Stimulated activated naive CD8-positive, alpha-beta T cell treated with anti-CD3 and anti-CD28 coated beads, Interleukin-15, amount 100 ng/mL, for 72 hours (primary cell): Measurements from ENCODE around the gene SLC6A3.
"Not testable (repeated sequence)": the region's sequence is repeated elsewhere in the genome, so short reads cannot be mapped to it uniquely, and the experiment has no call there.

Experiments
- ATAC-seq: fragments of 150-1000 bp; cut with Tn5 transposase; 2 replicates; pipeline ENCODE4 v1.10.0; 2021; ENCODE audit warnings: mild to moderate bottlenecking, moderate library complexity
- DNase-seq, 2 donors: peaks; one replicate each; pipeline ENCODE4 v3.0.0; 2021 to 2022
- H3K27ac Mint-ChIP-seq, 2 donors: one replicate each; pipeline ENCODE4 v1.8.0; 2022; ENCODE audit warnings: mild to moderate bottlenecking in 2 of 2, mixed read lengths in 2 of 2, moderate library complexity in 2 of 2
- H3K27me3 Mint-ChIP-seq: one replicate; pipeline ENCODE4 v1.8.0; 2022; ENCODE audit warnings: mixed read lengths
- H3K4me1 Mint-ChIP-seq: one replicate; pipeline ENCODE4 v1.8.0; 2022; ENCODE audit warnings: mild to moderate bottlenecking, mixed read lengths
- H3K4me3 Mint-ChIP-seq, 2 donors: one replicate each; pipeline ENCODE4 v1.8.0; 2022; ENCODE audit warnings: mild to moderate bottlenecking in 2 of 2, mixed read lengths in 2 of 2, moderate library complexity in 1 of 2
- H3K9me3 Mint-ChIP-seq, 2 donors: one replicate each; pipeline ENCODE4 v1.8.0; 2022; ENCODE audit warnings: mixed read lengths in 2 of 2

The SLC6A3 gene

DNA sequence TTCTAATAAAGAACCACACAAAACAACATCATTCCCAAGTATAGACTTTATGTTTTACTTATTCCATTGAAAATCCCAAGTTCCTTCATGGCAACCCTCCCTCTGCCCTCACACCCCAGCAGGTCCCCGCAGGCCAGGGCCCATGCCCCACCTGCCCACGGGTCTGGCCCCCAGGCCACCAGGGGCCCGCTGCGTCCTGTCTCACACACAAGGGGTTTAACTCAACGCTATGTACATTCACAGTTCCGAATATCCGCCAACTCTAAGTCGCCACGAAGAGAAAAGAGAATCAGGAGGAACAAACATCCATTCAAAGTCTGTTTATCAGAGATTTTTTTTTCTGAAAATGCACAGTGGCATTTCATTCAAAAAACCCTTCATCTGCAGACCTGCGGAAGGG is 16.2 kb upstream of the SLC6A3 start:
- no peak for ATAC-seq
- DNase-seq, result no peak
- Mint-ChIP-seq H3K4me3 (no peak overlapping the region), H3K27ac (no peak overlapping the region), H3K4me1 (no peaks in the 10 kb centered on the region), H3K9me3 (peaks cover 14 to 33% of the 10 kb centered on the region in 2 donors), H3K27me3 (no peaks in the 10 kb centered on the region)

DNA sequence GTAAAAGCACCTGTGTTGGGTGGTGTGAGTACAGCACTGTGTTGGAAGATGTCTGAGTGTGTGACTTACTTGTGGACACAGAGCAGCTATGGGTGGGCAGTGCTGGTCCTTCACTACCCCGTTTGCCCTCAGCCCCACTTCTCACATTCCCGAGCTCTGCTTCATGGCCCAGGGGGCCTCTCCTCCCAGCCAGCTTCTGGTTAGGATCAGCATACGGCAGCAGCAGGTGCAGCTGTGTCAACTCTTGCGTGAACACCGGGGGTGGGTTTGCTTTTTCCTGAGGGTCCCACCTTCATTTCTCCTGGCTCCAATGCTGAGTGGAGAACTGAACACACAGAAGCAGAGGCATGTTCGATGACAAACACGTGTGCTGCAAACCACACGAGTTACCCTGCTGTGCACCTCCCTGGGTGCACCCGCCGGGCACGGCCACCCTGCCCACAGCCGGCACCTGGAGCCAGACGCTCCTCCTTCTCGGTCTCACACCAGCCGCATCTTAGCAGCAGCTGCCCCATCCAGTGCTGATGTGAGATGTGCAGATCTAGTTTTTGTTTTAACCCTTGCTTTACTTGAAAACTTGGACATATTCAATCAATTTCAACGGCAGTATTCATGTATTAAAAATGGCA is 14.9 kb upstream of the SLC6A3 start:
- no peak overlapping the region for H3K4me3 Mint-ChIP-seq
- ATAC-seq (no peak), DNase-seq (no peak)
- H3K27me3 Mint-ChIP-seq, result no peaks in the 10 kb centered on the region
- H3K27ac Mint-ChIP-seq, result peak overlapping the region in 1 of 2 donors; percentile 6
- H3K4me1 Mint-ChIP-seq, result no peaks in the 10 kb centered on the region
- peaks cover 15 to 23% of the 10 kb centered on the region in 2 donors for H3K9me3 Mint-ChIP-seq

DNA sequence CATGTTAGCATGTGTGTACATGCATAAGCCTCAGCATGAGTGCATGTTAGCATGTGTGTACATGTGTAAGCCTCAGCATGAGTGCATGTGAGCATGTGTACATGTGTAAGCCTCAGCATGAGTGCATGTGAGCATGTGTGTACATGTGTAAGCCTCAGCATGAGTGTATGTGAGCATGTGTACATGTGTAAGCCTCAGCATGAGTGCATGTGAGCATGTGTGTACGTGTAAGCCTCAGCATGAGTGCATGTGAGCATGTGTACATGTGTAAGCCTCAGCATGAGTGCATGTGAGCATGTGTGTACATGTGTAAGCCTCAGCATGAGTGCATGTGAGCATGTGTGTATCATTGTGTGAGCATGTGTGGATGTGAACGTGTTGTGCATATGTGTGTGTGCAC is 14.2 kb upstream of the SLC6A3 start:
- H3K27ac Mint-ChIP-seq, H3K4me1 Mint-ChIP-seq, ATAC-seq, DNase-seq, H3K4me3 Mint-ChIP-seq, H3K27me3 Mint-ChIP-seq: not testable (repeated sequence)
- peaks cover 18 to 19% of the 10 kb centered on the region in 2 donors for H3K9me3 Mint-ChIP-seq

DNA sequence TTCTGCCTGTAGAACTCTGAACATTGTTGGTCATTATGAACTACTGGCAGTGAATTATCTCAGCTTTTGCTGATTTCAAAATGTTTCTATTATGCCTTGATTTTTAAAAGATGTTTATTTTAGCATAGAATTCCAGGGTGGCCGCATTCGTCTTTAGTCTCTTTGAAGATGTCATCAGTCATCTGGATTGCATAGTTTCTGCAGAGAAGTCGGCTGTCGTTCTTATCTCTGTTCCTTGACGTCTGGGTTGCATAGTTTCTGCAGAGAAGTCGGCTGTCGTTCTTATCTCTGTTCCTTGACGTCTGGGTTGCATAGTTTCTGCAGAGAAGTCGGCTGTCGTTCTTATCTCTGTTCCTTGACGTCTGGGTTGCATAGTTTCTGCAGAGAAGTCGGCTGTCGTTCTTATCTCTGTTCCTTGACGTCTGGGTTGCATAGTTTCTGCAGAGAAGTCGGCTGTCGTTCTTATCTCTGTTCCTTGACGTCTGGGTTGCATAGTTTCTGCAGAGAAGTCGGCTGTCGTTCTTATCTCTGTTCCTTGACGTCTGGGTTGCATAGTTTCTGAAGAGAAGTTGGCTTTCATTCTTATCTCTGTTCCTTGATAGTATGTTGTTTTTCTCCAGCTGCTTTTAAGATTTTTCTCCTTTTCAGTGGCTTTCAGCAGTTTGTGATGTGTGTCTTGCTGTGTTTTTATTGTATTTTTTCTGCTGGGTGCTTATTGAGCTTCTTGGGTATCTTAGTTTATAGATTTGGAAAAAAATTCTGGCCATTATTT is 11.1 kb upstream of the SLC6A3 start:
- not testable (repeated sequence) for DNase-seq, ATAC-seq, H3K27ac Mint-ChIP-seq, H3K4me3 Mint-ChIP-seq, H3K4me1 Mint-ChIP-seq
- Mint-ChIP-seq H3K27me3 (peaks cover 21% of the 10 kb centered on the region), H3K9me3 (peaks cover 18 to 31% of the 10 kb centered on the region in 2 donors)

DNA sequence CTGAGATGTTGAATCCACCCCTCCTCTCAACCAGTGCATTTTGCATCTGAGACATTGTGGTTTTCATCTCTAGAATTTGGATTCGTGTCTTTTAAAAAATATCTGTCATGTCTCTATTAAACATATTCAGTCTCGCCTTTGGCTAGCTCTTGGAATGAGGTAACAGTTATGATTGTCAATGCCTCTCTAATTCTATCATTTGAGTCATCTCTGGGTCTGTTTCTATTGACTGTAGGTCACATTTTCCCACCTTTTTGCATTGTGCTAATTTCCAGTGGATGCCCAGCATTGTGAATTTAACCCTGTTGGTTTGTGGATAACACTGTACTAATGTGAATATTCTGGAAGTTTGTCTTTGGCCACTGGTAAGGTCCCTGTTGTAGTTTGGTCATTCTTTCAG is 8.4 kb upstream of the SLC6A3 start:
- H3K4me3 Mint-ChIP-seq, result no peak overlapping the region
- H3K27ac Mint-ChIP-seq, result no peak overlapping the region
- peaks cover 9% of the 10 kb centered on the region for H3K4me1 Mint-ChIP-seq
- no peak for DNase-seq
- ATAC-seq, result no peak
- peaks cover 18 to 31% of the 10 kb centered on the region in 2 donors for H3K9me3 Mint-ChIP-seq
- peaks cover 40% of the 10 kb centered on the region for H3K27me3 Mint-ChIP-seq

DNA sequence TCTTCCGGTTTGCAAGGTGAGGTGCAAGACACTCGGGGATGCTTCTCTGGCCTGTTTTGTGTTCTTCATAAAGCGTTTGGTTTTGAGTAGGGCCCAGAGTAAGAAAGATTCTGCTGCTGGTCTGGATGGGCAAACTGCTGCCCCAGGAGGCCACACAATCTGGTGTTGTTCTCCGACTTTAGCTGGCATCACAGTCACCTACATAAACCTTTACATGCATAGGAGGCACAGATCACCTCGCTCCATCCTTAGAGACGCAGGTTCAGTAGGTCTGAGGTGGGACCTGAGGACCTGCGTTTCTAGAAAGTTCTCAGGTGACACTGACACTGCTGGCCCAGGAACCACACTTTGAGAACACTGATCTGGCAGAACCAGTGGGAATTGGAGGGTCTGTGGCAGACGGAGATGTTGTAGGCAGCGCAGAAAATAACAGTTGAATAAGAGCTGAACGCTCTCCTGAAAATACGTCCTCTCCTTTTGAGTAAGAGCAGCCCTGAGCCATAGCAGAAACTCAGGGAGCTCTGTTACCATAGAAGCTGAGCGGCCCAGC is 3.9 kb upstream of the SLC6A3 start:
- no peak overlapping the region for H3K27ac Mint-ChIP-seq
- H3K9me3 Mint-ChIP-seq, result peaks cover 0 to 12% of the 10 kb centered on the region in 2 donors
- H3K4me3 Mint-ChIP-seq, result no peak overlapping the region
- H3K27me3 Mint-ChIP-seq, result peaks cover 71% of the 10 kb centered on the region
- ATAC-seq, result no peak
- DNase-seq, result no peak
- peaks cover 37% of the 10 kb centered on the region for H3K4me1 Mint-ChIP-seq

DNA sequence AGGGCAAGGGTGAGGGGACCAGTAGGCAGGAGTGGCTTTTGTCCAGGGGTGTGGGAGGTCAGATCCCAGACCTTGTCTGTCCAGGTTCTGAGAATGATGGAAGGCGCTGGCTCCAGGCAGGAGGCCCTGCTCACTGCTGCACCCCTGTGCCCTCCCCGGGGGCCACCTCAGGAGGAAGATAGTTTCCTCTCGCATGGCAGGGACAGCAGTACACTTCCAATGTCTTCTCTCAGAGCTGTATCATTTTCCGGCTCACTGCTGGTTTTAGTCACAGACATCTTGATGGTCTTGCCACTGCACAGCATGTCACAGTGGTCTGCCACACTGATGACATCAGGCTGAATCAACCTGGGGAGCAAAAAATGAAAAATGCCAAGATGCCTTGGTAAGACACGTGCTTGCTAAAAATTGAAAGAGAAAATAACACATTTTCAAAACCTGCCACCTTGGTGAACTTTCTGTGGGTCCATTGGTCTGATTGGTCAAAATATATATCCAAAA is 3.3 kb upstream of the SLC6A3 start:
- DNase-seq (no peak), ATAC-seq (peak; percentile 70)
- H3K27me3 Mint-ChIP-seq, result peaks cover 71% of the 10 kb centered on the region
- peaks cover 40% of the 10 kb centered on the region for H3K4me1 Mint-ChIP-seq
- H3K9me3 Mint-ChIP-seq, result peaks cover 0 to 7% of the 10 kb centered on the region in 2 donors
- H3K27ac Mint-ChIP-seq, result no peak overlapping the region
- no peak overlapping the region for H3K4me3 Mint-ChIP-seq

DNA sequence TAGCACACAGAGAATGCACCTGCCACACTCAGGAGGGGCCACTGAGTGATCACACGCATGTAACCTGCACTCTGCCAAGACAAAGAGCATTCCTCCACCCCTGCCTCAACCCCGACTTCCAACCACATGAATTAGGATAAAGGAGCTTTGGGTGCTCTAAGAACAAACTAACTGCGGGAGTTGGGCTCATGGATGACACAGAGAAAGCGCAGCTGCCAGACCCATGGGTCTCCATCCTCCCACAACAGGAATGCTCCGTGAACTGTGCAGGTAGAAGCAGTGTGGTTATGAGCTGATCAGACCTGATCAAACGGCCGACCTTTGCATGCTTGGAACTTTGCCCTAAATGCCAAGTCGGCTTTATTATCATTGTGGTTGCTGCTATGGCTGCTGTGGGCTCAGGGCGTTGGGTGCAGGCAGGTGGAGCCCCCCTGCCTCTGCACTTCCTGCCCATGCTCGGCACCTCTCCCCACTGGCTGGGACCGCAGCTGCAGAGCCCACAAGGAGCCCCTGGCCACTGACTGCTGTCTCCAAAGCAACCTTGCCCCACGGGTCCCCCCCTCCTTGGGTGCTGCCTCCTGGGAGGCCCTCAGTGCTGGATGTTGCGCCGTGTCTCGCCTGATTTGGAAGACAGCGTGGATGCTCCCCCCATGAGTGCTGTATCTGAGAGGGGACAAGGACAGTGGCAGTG is 2.6 kb upstream of the SLC6A3 start:
- Mint-ChIP-seq H3K4me3 (no peak overlapping the region), H3K9me3 (no peaks in the 10 kb centered on the region), H3K4me1 (peaks cover 40% of the 10 kb centered on the region), H3K27me3 (peaks cover 71% of the 10 kb centered on the region), H3K27ac (no peak overlapping the region)
- DNase-seq (no peak), ATAC-seq (peak; percentile 65)

DNA sequence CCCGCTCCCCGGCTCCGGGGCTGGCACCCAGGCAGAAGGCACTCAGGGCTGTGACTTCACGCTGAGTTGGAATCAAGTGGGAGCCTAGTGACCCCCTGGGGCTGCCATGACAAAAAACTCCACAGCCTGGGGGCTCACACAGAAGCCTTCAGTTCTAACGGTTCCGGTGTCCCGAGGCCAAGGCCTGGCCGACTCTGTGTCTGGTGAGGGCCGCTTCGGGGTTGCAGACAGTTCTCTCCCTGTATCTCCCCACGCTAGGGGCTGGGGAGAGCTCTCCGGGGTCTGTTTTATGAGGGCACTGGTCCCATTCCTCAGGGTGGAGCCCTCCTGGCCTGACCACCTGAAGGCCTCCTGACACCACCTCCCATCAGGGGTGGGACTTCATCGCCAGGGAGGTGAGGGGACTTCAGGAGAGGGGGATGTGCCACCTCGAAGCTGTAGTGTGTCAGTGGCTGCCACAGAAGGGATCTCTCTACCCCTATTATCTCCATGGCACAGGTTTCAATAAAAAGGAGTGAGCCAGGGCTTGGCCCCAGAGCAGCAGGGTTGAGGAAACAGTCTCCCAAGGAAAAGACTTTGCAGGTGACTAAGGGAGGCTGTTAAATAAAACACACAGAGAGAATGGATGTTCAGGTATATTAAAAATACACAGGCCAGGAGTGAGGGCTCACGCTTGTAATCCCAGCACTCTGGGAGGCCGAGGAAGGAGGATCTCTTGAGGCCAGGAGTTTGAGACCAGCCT is 1.5 kb upstream of the SLC6A3 start:
- H3K27me3 Mint-ChIP-seq, result peaks cover 81% of the 10 kb centered on the region
- DNase-seq (no peak), ATAC-seq (no peak)
- H3K4me3 Mint-ChIP-seq, result no peak overlapping the region
- H3K9me3 Mint-ChIP-seq, result no peaks in the 10 kb centered on the region
- H3K4me1 Mint-ChIP-seq, result peaks cover 40% of the 10 kb centered on the region
- H3K27ac Mint-ChIP-seq, result no peak overlapping the region

DNA sequence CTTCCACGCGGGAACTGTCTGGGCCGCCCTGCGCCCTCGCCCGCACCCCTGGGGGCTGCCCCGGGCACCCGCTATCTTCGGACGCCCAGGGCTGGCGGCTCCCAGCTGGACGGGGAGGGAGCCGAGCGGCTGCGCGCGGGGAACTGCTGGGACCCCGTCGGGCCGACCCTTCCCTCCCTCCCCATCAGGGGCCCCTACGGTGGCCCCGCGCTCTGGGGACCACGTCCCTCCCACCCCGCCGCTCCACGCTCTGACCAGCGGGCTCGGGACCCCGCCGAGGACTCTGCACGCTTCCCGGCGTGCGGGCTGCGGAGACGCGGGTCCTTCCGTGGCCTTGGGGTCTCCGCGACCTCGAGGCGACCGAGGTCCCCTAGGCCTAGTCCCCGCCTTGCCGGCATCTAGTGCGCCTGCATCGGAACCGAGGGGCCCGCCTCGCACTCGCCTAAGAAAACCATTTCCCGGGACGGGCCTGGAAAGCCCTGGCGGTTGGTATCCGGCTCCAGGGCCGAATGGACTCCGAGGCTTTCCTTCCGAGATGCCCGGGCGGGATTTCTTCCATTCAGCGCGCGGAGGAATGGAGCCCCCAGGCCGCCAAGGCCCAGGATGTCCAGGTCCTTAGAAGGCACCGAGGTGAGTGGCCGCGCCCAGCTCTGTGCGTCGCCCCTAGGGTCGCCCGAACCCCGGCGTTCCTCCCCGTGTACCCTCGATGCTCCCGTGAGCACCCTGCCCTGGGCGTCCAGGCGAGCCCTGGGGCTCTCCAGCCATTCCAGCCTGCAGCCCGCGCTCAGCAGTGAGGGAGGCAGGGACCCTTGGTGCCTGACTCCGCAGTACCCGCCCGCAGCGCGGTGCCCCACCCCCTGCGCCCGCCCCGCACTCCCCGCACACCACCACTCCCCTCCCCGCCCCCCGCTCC is 705 bp upstream of the SLC6A3 start:
- Mint-ChIP-seq H3K27ac (no peak overlapping the region), H3K9me3 (no peaks in the 10 kb centered on the region), H3K27me3 (peaks cover 87% of the 10 kb centered on the region), H3K4me1 (peaks cover 40% of the 10 kb centered on the region), H3K4me3 (no peak overlapping the region)
- ATAC-seq (peak; percentile 19), DNase-seq (no peak)

DNA sequence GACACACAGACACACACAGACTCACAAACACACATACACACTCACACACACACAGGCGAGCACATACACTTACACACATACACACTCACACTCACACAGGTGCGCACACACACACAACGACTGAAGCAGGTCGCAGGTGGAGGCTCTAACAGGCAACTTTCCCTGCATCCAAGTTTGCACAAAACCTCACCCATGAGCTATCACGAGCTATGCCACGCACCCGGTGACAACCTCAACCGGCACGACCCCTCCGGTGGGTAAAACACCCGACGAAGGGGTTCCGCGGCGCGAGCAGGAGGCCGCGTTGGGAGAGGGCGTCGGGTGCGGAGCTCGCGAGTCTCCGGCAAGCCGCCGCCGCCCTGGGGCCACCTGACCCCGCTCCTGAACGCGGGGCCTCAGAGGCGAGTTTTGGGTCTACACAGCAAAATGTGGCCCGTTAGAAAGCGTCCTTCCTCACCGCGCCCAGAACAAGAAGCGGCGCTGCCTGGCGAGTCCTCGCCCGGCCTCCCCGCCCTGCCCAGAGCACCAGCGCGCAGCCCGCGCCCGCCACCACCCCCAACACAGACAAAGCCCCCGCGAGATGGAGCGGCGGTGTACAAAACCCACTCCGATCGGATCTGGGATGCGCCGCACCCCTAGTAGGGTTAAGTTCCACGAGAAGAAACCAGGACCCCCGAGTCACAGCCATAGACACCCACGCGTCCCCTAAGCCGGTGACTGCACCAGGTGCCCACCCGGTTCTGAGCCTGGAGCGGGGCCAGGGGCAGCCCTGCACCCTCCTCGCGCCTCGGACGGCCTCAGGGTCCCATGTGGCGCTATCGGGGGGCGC is 665 bp downstream of the SLC6A3 start:
- Mint-ChIP-seq H3K27me3 (peaks cover 94% of the 10 kb centered on the region), H3K4me3 (peak overlapping the region; percentile 17 to 64), H3K4me1 (peaks cover 40% of the 10 kb centered on the region), H3K9me3 (peaks cover 5 to 9% of the 10 kb centered on the region in 2 donors), H3K27ac (no peak overlapping the region)
- ATAC-seq, result no peak
- no peak for DNase-seq

DNA sequence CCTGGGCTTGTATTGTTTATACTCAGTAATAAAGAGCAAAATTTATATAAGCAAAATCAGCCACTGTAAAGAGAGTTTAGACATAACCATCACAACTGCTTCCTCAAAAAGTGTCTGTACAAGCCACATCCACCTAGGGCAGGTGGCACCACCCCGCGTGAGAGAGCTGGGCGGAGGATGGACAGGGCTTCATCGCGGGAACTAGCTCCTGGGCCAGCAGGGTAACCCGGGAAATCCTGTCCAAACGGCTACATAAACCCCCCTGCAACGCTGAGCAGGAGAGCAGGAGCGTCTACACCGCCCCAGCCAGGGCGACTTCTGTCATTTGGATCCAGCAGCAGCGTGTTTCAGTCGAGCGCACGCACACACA is 1.3 kb downstream of the SLC6A3 start:
- H3K27ac Mint-ChIP-seq, result no peak overlapping the region
- peaks cover 35% of the 10 kb centered on the region for H3K4me1 Mint-ChIP-seq
- ATAC-seq (no peak), DNase-seq (no peak)
- H3K4me3 Mint-ChIP-seq, result no peak overlapping the region
- H3K27me3 Mint-ChIP-seq, result peaks cover 88% of the 10 kb centered on the region
- H3K9me3 Mint-ChIP-seq, result peaks cover 5 to 9% of the 10 kb centered on the region in 2 donors

DNA sequence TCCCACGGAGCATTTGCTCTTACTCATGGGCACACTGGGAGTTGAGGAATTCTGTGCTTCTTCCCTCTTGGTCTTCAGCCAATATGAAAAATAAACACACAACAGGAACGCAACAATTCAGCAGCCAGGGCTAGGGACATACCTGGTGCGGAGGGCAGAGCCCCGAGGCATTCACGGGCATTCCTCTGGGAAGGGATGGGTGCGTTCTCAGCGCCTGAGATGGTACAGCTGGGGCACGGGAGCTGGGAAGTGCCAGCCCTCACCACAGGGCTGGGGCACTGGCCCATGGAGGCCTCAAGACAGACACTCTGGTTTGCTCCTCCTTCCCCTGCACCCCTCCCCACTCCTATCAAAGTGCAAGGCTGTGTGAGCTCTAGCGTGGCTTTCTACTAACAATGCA is 2.1 kb downstream of the SLC6A3 start:
- ATAC-seq, result no peak
- DNase-seq, result no peak
- Mint-ChIP-seq H3K4me3 (no peak overlapping the region), H3K4me1 (peaks cover 27% of the 10 kb centered on the region), H3K27ac (no peak overlapping the region), H3K27me3 (peaks cover 87% of the 10 kb centered on the region), H3K9me3 (peaks cover 5 to 9% of the 10 kb centered on the region in 2 donors)
